ENCODE results near the gene ACTG1. TPM values are rescaled to one million over a fixed set of nuclear protein-coding genes. Genes with fewer than 3 reads are reported as not detected.

The ACTG1 gene
- total and polyA plus RNA-seq, 9 of the 15 experiments (the other 6 are each of a cell fraction or from before 2014, with no cell fraction given), result 224 to 1,775 (median 568) TPM

DNA sequence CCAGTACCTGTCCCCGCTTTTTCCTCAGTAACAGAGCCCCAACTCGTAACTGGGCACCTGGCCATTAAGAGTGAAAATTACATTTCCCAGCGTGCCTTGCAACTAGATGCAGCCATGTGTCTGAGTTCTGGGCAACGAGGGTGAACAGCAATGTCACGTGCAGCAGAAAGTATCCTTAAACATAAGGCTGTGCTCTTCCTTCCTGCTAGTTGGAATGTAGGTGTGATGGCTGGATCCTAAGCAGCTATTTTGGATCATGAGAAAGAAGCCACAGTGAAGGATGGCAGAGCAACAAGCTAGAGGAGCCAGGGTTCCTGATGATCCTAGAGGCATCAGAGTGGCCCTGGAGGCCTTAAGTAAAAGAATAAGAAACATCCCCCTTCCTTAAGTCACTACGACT lies 36.0 kb downstream of the ACTG1 start (continued):
- TF ChIP-seq EZH2 (IDR thresholded peaks at IDR 0.05; ENCODE audit: borderline replicate concordance, low read depth, low read length) (no peak), BCOR (IDR thresholded peaks at IDR 0.05) (peak; percentile 80), E2F3 (CRISPR knock-in tag; IDR thresholded peaks at IDR 0.05) (no peak), USF1 (CRISPR knock-in tag; IDR thresholded peaks at IDR 0.05) (0 out of 2 replicates have a peak, but pooled peaks have one; percentile 22), KAT8 (IDR thresholded peaks at IDR 0.05; ENCODE audit: low read depth) (no peak), XRCC3 (IDR thresholded peaks at IDR 0.05) (no peak), CTCFL (IDR thresholded peaks at IDR 0.05; ENCODE audit: borderline replicate concordance, insufficient read depth, low read depth, low read length, poor library complexity, severe bottlenecking) (no peak), KDM1A (IDR thresholded peaks at IDR 0.05) (peak; percentile 27 to 56; a peak in 3 of 4 replicates), ZFP1 (CRISPR knock-in tag; IDR thresholded peaks at IDR 0.05) (no peak), DACH1 (IDR thresholded peaks at IDR 0.05; ENCODE audit: partially characterized antibody) (no peak)
- TF ChIP-seq, protein P1, sequence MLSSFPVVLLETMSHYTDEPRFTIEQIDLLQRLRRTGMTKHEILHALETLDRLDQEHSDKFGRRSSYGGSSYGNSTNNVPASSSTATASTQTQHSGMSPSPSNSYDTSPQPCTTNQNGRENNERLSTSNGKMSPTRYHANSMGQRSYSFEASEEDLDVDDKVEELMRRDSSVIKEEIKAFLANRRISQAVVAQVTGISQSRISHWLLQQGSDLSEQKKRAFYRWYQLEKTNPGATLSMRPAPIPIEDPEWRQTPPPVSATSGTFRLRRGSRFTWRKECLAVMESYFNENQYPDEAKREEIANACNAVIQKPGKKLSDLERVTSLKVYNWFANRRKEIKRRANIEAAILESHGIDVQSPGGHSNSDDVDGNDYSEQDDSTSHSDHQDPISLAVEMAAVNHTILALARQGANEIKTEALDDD (IDR thresholded peaks at IDR 0.05), result no peak

Data from K562 (cell line).